GM19452 (cell line): ENCODE measurements around the gene CATSPER3.

Experiments used
- ATAC-seq: cut with Tn5 transposase; IDR thresholded peaks from one replicate; pipeline ENCODE4 v1.9.1; 2021; ENCODE audit not compliant: unreplicated experiment

Gene CATSPER3

DNA sequence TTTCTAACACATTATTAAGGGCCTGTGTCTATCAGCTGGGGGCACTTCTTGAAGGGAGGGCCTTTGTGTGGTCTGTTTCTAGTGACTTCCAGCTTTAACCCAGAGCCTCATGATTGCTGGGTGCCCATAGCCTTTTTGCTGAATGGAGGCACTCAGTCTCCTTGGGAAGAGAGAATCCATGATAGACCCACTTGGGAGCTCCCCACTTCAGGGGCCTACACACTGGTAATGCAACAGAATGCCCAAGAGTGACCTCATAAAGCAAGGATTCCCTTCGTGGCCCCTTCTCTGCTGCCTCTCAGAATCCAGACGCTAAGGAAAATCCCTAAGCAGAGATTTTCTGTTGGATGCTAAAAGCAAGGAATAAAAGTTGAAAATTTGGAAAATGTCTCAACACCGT lies at the start of gene CATSPER3:
TSS of gene CATSPER3 (plus strand) at position 301 of the 400 bp plus-strand sequence. CDS start at position 386, 85 bp downstream.
- ATAC-seq, result no peak

DNA sequence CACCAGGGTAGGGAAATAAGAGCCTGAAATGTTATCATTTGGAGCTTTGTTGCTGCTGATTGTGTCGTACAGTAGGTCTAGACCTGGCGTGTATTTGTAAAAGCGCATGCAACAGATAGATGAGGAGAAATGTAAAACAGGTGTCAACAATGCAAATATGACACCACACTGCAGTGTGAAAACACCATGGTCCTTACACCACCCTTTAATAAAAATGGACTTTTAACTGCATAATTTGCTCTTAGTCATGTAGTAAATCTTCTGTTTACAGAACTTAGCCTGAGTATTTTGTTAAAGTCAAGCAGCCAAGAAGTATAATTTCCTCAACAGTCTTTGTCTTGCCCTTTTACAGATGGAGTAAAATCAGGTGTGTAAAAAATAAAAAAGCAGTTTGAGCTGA lies 48.8 kb upstream of the CATSPER3 start:
- no peak for ATAC-seq

DNA sequence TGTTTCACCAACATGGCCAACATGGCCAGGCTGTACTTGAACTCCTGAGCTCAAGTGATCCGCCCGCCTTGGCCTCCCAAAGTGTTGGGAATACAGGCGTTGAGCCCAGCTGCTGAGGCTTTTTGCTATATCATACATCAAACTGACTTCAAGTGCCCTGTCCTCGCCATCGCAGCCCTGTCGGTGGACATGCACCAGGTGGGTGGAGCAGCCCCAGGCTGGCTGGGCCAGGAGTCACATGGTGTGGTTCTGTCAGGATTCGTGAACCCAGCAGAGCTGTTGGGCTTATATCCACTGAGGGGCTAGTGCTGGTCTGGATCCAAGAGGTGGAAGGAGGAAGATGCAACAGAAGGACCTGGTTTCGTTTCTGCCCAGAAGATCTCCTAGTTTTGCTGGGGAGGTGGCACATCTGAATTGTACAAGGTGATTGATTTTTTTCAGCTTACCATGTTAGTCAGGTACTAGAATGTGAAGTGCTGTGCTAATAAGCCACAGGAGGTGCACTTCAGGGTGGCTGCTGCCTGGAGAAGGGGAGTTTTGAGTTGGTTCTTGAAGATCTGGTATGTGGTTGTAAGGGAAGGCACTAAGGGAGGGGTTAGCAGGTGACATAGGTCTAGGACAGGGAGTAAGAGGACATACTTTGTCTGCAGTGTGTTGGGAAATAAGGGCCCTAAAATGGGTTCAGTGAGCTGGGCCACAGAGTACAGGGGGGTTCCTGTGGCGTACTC lies 46.7 kb upstream of the CATSPER3 start:
- ATAC-seq, result no peak

DNA sequence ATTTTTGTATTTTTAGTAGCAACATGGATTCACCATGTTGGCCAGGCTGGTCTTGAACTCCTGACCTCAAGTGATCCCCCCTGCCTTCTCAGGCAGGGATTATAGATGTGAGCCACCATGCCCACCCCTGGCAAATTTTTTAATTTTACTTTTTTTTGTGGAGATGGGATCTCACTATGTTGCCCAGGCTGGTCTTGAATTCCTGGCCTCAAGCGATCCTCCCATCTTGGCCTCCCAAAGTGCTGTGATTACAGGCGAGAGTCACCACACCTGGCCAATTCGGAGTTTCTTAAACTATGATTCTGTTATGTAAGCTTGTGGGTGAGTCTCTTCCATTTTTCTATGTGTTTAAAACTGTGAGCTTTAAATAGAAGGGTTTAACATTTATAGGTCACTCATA lies 35.2 kb upstream of the CATSPER3 start:
- no peak for ATAC-seq

DNA sequence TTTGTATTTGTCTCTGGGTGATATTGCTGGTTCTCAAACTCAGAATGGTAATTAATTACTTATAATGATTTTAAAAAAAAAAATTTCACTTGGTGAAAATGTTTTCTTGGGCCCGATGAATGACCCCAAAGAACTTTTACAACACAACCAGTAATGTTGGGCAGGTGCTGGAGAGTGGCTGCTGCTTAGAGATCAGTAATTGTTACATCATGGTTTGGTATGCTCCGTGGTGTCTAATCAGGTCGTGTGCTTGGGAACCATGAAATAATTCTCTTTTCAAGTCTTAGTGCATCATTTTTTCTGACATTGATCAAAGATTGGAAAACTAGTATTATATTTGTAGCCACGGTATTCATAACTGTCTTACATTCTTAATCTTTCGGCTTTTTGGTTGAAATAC lies 33.5 kb upstream of the CATSPER3 start:
- no peak for ATAC-seq

DNA sequence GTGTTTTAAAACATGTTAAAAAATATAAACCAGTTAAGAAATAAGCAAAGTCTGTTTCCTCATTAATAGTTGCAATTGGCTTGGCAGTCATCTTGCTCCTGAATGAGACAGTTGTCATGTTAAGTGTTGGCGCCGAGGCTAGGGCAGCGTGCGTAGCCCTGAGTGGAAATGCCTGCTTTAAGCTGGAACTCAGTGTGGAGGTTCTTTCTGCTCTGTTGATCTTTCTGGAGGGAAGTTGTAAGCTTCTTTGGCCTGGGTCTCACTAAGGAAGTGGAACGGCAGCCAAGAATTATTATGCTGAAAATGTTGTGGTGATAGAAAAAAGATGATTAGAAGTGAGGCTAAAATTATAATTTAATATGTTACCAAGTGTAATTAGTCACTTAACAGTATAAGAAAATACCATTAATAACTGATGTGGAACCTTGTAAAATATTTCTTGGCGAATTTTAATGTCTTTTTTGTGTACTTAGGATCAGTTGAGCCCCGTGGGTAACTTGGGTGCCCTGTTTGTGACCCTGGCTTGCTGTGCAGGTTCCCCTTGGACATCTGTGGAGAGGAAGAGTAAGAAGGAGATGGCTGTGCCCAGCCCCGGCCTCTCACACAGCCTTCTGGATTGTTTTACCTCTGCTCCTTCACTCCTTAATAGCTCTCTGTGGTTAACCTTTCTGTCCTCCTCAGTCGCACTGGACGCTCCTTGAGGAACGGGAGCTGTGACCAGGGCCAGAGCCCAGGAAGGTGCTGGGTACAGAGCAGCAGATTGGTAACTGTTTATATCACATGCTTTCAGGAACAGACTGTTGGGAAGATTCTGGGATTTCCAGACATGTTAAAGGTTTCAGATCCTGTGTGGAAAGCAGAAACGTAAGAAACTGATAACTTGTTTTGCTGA lies 31.8 kb upstream of the CATSPER3 start:
- ATAC-seq, result no peak

DNA sequence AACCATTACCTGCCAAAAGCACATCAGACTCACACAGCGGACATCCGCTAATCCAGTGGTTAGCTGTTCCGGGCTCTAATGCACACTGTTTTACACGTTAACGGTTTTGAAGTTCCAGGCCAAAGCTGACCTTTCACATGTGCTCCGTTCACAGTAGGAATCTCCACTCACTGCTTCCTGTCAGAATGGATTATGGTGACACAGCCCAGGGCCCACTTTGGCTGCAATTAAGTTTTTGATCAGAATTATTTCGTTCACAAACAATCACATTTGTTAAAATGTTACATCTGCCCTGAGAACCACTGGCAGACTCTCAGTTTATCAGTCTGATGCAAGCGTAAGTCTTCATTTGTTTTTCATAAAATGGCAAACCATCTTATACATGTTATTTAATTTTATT lies 30.2 kb upstream of the CATSPER3 start:
- no peak for ATAC-seq

DNA sequence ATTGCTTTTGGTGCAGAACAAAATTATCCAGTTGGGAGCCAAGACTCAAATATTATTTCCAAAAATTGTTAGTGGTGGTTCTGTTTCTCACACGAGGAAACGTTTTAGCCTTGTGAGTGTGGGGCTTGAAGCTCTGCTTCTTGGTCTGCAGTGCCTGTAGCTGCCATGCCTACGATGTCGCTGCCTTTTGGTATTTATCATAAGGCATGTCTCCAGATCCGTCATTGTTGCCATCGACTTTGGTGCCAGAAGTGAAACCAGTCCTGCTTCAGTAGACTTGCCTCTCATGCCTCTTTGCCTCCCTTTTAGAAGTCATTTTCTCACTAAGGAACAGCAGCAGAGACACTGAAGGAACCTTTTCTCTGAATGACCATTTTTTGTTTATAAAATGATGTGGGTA lies 29.7 kb upstream of the CATSPER3 start:
- ATAC-seq, result no peak

DNA sequence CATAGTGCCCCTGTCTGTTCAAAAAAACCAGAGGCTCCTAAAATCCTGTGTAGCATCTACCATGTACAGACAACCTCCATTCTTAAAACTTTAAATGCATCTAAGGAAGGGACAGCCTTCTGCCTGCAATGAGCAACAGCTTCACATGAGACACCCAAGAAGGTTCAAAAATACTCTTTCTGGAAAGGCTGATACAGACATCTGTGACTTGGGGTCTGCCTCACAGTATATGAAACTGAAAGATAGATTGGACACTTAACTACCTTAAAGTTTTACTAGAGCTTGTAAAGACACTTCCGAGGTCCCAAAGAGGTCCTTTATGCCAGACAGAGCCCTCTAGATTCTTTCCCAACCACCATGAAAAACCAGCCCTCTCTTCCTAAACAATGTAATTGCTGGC lies 28.2 kb upstream of the CATSPER3 start:
- no peak for ATAC-seq

DNA sequence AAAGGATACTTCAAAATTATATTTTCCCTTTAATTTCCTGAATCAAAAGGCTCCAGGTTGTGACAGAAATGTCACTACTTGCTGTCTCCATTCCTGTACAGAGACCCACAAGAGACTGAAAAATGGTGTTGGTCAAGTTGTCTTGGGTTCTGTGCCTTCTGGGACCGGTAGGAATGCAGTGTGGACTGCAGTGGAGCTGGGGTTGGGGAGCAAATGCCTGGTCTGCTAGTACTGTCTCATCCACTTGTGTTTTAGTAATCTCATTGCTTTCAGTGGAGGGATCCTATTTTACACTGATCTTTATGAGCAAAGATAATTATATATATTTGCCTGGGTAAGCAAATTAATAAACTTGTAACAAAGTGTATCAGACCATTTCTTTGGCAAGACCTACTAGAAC lies 24.2 kb upstream of the CATSPER3 start:
- no peak for ATAC-seq

DNA sequence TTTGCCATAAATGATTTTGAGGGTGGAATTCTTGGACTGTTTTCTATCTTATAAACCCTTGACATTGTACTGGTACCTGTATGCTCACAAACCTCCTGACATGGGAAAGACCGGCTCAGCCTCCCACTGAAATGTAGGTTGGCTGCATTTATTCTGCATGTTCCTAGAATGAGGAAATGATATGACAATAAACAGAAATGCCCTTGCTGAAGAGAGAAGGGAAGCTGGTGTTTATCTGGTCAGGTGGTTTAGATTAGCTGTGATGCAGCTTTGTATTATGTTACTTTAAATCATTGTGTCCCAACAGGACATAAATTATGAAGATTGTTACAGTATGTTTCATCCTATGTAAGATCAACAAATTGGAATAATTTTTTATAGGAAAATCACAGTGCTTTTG lies 23.1 kb upstream of the CATSPER3 start:
- ATAC-seq, result no peak

DNA sequence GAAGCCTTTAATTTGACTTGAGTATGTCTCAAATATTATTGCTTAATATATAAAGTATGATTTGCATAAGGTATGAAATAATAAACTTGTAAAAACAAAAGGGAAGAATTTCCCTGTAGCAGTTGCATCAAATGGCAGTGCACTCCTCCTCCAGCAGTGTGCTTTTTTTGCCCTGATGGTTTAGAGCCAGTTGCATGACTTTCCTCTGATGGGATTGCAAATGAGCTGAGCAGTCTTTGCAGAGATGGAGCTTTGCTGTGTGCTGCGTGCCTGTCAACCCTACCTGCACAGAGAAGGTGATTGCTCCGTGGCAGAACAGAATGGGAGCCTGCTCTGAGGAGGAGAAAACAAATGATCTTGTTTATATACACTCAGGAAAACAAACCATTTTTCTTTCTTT lies 22.7 kb upstream of the CATSPER3 start:
- no peak for ATAC-seq

DNA sequence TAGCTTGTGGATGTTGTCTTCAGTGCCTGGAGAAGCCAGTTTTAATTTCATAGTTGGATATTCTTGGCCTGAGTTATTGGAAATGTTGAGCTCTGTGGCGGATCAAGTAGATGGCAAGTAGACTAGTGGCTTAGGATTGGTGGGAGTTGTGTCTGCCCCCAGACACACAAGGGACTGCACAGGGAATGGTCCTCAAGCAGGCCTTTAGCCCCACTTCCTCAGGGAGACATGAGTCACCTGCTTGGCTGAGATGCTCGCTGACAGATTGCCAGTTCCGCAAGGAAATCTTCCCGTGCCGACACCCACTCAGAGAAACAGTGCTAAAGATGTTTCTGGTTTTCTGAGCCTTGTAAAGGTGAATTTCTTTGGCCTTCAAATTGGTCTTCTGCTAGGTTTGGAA lies 18.8 kb upstream of the CATSPER3 start:
- ATAC-seq, result no peak

DNA sequence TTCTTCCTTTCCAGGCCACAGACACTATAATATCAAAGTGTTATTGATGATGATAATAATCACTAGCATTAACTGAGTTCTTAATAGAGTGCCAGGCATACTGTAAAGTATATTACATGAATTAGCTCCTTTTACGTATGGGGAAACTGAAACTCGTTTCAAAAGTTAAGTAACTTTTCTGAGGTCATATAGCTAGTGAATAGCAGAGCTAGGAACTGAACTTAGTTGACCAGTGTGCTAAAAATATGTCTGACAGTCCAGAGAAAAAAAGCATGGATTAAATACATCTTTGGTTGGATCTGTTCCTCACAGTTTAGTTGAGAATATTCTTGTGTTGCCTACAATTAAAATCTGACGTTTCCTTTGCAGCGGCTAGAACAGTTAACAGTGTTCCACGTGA lies 18.4 kb upstream of the CATSPER3 start:
- no peak for ATAC-seq

DNA sequence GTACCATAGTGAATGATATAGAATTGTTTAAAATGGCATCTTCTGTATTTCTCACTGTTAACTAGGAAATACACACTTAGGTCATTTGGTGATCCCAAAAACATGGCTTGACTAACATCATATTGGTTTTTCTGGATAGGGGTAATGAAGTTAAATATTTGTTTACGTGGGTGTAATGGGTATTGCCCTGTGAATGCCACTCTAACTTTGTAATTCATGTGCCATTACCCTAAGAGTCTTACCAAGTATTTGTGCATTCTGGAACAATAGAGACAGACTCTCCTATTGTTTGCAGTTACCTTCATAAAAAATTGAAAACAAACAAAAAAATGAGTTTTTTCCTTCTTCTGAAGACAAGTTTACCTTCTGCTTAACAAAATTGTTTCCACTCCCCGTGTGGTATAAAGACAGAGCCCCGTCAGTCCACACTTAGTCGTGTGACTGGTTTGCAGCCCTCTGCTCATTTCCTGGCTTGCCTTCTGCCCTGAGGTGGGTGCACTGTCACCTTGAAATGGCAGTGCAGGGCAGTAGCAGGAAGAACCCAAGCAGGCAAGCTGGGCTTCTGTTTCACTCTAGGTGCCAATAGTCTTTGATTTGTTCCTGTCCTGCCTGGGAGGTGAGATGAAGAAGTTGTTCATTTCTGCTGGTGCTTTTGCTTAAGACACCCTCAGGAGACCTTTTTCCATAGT lies 9.6 kb upstream of the CATSPER3 start:
- no peak for ATAC-seq

DNA sequence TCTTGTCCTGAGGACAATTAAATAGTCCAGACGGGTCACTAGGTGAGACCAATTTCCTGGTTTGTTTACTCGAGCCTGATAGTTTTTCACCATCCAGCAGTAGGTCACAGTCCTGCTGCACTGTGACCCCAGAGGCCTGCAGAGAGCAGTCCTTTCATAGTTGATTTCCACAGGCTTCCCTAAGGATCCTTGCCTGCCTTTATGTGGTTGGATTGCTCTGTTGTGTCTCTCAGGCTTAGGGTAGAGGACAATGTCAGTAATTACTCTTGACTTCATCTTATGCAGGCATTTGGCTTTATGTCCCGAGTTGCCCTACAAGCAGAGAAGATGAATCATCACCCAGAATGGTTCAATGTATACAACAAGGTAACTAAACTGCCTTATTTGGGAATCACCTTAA lies 9.0 kb upstream of the CATSPER3 start:
- no peak for ATAC-seq

DNA sequence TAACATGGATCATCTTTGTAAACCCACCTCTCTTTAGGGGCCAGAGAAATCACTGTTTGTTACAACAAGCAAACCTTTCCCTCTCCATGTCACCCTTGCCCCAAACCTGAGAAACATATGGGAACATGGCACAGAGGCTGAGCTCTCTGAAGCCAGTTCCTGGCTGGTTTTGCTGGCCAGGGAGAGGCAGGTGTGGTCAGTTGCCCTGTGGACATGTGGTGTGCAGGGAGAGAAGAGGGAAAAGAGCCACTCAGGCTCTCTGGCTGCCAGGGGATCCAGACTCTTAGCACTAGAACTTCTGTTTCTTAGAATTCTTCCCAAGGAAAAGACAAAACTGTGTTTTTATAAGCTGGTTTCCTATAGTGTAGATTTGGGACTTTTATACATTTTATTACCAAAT lies 4.6 kb upstream of the CATSPER3 start:
- no peak for ATAC-seq

DNA sequence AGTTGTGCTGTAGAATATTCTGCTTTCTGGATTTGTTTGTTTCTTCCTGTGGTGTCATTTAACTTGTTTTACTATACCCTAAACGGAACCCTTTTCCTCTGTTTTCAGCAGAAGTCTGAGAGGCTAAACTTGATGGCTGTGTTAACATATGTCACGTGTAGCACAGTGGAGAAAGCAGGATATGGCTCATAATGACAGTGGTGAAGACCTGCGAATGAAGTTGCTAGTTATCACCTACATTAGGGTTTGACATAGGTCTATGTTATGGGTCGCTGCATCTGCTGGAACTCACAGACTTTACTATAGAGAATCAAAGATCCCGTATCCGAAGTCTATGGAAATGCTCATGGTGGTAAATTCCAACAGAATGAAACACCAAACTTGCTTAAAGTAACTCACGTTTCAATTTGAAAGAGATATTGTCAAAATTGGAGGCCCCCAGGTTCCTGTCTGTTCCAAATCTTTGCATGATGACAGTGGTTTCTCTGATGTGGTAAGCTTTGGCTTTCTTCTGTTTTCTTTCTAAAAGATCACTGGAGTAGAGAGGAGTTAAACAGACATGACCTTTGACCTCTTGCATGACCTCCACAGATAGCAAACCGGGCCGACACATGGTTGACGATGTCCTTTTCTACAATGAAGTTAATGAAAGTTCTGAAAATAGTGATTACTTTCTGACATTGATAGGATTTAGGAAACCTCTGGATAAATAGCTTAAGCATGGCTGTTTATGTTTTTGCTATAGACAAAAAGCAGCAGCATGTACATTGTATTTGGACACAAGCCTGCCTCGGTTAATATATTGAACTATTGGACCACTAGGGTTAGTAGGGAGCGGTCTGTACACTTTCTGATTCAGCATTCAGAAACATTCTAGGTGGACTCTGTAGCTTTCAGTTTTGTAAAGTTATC lies 3.1 kb upstream of the CATSPER3 start:
- no peak for ATAC-seq

DNA sequence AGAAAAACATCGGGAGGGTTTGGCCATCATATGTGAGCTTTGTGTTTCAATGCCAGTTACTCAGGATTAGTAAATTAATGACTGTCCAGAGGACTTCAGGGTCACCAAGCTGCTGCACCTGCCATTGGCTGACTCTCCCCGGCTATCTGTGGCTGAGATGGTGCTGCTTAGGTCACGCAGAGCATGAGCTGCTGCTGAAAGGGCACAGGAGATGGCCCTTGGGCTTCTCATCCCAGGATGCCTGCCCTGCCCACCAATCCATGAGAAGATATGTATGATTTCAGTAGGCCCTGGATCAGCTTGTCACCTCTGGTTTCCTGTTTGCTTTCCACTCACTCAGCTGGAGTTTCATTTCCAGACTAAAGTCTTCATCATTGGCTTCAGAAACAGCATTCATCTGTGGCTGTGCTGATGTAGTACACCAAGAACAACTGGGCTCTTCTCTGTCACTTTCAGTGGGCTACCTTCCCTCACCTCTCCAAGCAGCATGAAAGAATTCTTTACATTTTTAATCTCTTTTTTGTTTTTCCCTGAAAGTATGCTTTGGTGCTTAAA lies 2.4 kb upstream of the CATSPER3 start:
- no peak for ATAC-seq

DNA sequence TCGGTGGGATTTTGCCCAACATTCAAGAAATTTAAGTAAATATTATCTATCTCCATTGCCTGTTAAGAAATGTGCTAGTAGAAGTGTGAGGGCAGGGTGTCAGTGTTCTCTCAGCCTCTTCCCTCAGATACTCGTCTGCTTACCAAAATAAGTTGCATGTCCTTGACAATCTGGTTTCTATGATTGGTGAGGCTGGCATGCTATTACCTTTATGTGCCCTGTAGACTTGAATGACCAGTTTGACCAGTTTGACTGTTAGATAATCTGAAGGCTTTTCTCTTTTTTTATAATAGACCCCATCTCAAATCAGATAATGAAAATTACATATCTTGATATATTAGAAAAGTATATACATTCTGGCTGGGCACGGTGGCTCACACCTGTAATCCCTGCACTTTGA lies 348 bp downstream of the CATSPER3 start:
- no peak for ATAC-seq
